ENCODE data around the gene OOSP4B.
"Not testable (repeated sequence)": the region's sequence is repeated elsewhere in the genome, so short reads cannot be mapped to it uniquely, and the experiment has no call there.

Gene OOSP4B

GRCh38 chr11:60016881-60017280 is at the start of gene OOSP4B:
Gene OOSP4B, plus strand, starts transcription at chr11:60017181.
- no peak for DNase-seq (ENCODE audit: low read depth)

- no peak for DNase-seq (ENCODE audit: low read depth)
Observed at GRCh38 chr11:59967677-59968394, 49.1 kb upstream of the OOSP4B start.

GRCh38 chr11:59968395-59968783 is 48.6 kb upstream of the OOSP4B start:
- no peak for DNase-seq (ENCODE audit: low read depth)

GRCh38 chr11:59973097-59973496 is 43.9 kb upstream of the OOSP4B start:
- DNase-seq (ENCODE audit: low read depth), result no peak

GRCh38 chr11:59981106-59981770 is 35.7 kb upstream of the OOSP4B start:
- no peak for DNase-seq (ENCODE audit: low read depth)

GRCh38 chr11:59982037-59982436 is 34.9 kb upstream of the OOSP4B start:
- not testable (repeated sequence) for DNase-seq (ENCODE audit: low read depth)

GRCh38 chr11:59983212-59983611 is 33.8 kb upstream of the OOSP4B start:
- DNase-seq (ENCODE audit: low read depth), result no peak

- DNase-seq (ENCODE audit: low read depth), result no peak
Observed at GRCh38 chr11:59984368-59984767, 32.6 kb upstream of the OOSP4B start.

GRCh38 chr11:59990421-59990820 is 26.6 kb upstream of the OOSP4B start:
- no peak for DNase-seq (ENCODE audit: low read depth)

- no peak for DNase-seq (ENCODE audit: low read depth)
Observed at GRCh38 chr11:59992425-59992824, 24.6 kb upstream of the OOSP4B start.

- no peak for DNase-seq (ENCODE audit: low read depth)
Observed at GRCh38 chr11:59997800-59998199, 19.2 kb upstream of the OOSP4B start.

- DNase-seq (ENCODE audit: low read depth), result no peak
Observed at GRCh38 chr11:59999691-60000090, 17.3 kb upstream of the OOSP4B start.

GRCh38 chr11:60003729-60004128 is 13.3 kb upstream of the OOSP4B start:
- no peak for DNase-seq (ENCODE audit: low read depth)

GRCh38 chr11:60005360-60005759 is 11.6 kb upstream of the OOSP4B start:
- no peak for DNase-seq (ENCODE audit: low read depth)

GRCh38 chr11:60018058-60018457 is 1.1 kb downstream of the OOSP4B start:
- DNase-seq (ENCODE audit: low read depth), result no peak

- DNase-seq (ENCODE audit: low read depth), result not testable (repeated sequence)
Observed at GRCh38 chr11:60020376-60020775, 3.4 kb downstream of the OOSP4B start.

- DNase-seq (ENCODE audit: low read depth), result no peak
Observed at GRCh38 chr11:60029015-60029632, 12.1 kb downstream of the OOSP4B start.

GRCh38 chr11:60040109-60040508 is 23.1 kb downstream of the OOSP4B start, which contains the start of gene OOSP2:
Gene OOSP2, plus strand, starts transcription at chr11:60040409. Its CDS starts 51 bp downstream, at chr11:60040460.
- no peak for DNase-seq (ENCODE audit: low read depth)

GRCh38 chr11:60050422-60050821 is 33.4 kb downstream of the OOSP4B start:
- DNase-seq (ENCODE audit: low read depth), result not testable (repeated sequence)

- DNase-seq (ENCODE audit: low read depth), result not testable (repeated sequence)
Observed at GRCh38 chr11:60050839-60051238, 33.9 kb downstream of the OOSP4B start.

GRCh38 chr11:60056349-60056969 is 39.5 kb downstream of the OOSP4B start, which contains the start of gene MS4A3:
Gene MS4A3, plus strand, starts transcription at chr11:60056665. Its CDS starts 4,496 bp downstream, at chr11:60061161.
- no peak for DNase-seq (ENCODE audit: low read depth)

GRCh38 chr11:60059052-60059451 is 42.1 kb downstream of the OOSP4B start:
- DNase-seq (ENCODE audit: low read depth), result no peak

Measured in fibroblast of gingiva (primary cell).